SK-N-SH (cell line): ENCODE results near the gene TRIM69. TPM values are rescaled to one million over a fixed set of nuclear protein-coding genes. Genes with fewer than 3 reads are reported as not detected.
"Not testable (repeated sequence)": the region's sequence is repeated elsewhere in the genome, so short reads cannot be mapped to it uniquely, and the experiment has no call there.

Experiments
- CTCF ChIA-PET: fragments of 300-600, 350-600 bp; formaldehyde crosslinking; extraction: SDS; loops from one replicate; lab custom pipeline; 2021; lab: Yijun Ruan, JAX
- POLR2A ChIA-PET: fragments of 350-600 bp; sonication (Branson Sonifier 250); formaldehyde crosslinking; extraction: SDS; loops from one replicate; lab custom pipeline; 2020; ENCODE audit warnings: antibody characterized with exemption, inconsistent platforms; lab: Yijun Ruan, JAX
- DNase-seq: peaks from one replicate; pipeline ENCODE4 v3.0.0; 2012
- H2AFZ ChIP-seq: fragments of 200-600 bp; sonication (generic); 2 replicates; pipeline ENCODE4 v1.8.1; 2016; ENCODE audit warnings: antibody characterized with exemption, mild to moderate bottlenecking, low read depth
- H3F3A ChIP-seq: fragments of 200-600 bp; sonication (generic); replicated peaks from 2 replicates; pipeline ENCODE3; 2016; ENCODE audit warnings: antibody characterized with exemption, mild to moderate bottlenecking; ENCODE audit not compliant: insufficient read depth
- H3K27ac ChIP-seq, 2 experiments: fragments of 200-500 bp in 1 of 2; fragments of 200-600 bp in 1 of 2; sonication (Bioruptor generic) in 1 of 2; sonication (generic), shearing (Covaris generic) in 1 of 2; 2 replicates each; pipeline versions ENCODE4 v1.5.1 to v1.6.1; 2014 to 2016; ENCODE audit warnings: low read depth in 2 of 2, inconsistent platforms in 1 of 2, low read length in 1 of 2, mild to moderate bottlenecking in 1 of 2, mixed read lengths in 1 of 2
- H3K27me3 ChIP-seq: fragments of 200-600 bp; sonication (generic), shearing (Covaris generic); 2 replicates; pipeline ENCODE4 v1.6.1; 2016; ENCODE audit warnings: mixed run types; ENCODE audit not compliant: insufficient read depth
- H3K36me3 ChIP-seq, 2 experiments: fragments of 200-500 bp in 1 of 2; fragments of 200-600 bp in 1 of 2; sonication (Bioruptor generic) in 1 of 2; sonication (generic) in 1 of 2; replicated peaks in 1 of 2; 2 replicates each; pipeline versions ENCODE3 to v1.5.1; 2014 to 2016; ENCODE audit warnings: low read length in 1 of 2, mild to moderate bottlenecking in 1 of 2; ENCODE audit not compliant: insufficient read depth in 2 of 2, control insufficient read depth in 1 of 2
- H3K4me1 ChIP-seq, 2 experiments: fragments of 200-500 bp in 1 of 2; fragments of 200-600 bp in 1 of 2; sonication (Bioruptor generic) in 1 of 2; sonication (generic), shearing (Covaris generic) in 1 of 2; 2 replicates each; pipeline versions ENCODE4 v1.5.1 to v1.6.1; 2014 to 2016; ENCODE audit warnings: low read depth in 1 of 2, low read length in 1 of 2, mixed run types in 1 of 2; ENCODE audit not compliant: insufficient read depth in 2 of 2, control insufficient read depth in 1 of 2
- H3K4me2 ChIP-seq: fragments of 200-600 bp; sonication (generic), shearing (Covaris generic); 2 replicates; pipeline ENCODE4 v1.6.1; 2017; ENCODE audit warnings: mixed run types
- H3K4me3 ChIP-seq, 2 experiments: fragments of 200-500 bp in 1 of 2; fragments of 200-600 bp in 1 of 2; sonication (Bioruptor generic) in 1 of 2; sonication (generic), shearing (Covaris generic) in 1 of 2; 2 replicates each; pipeline versions ENCODE4 v1.5.1 to v1.8.1; 2014 to 2016; ENCODE audit warnings: low read depth in 2 of 2, inconsistent platforms in 1 of 2, low read length in 1 of 2, mild to moderate bottlenecking in 1 of 2, mixed read lengths in 1 of 2, moderate library complexity in 1 of 2
- H3K79me2 ChIP-seq: fragments of 200-600 bp; sonication (generic); 2 replicates; pipeline ENCODE4 v1.8.1; 2017; ENCODE audit warnings: mild to moderate bottlenecking; ENCODE audit not compliant: insufficient read depth
- H3K9ac ChIP-seq: fragments of 200-600 bp; sonication (generic); 2 replicates; pipeline ENCODE4 v1.6.1; 2017; ENCODE audit warnings: mixed run types
- H3K9me2 ChIP-seq: fragments of 200-600 bp; sonication (generic); 2 replicates; pipeline ENCODE4 v1.6.1; 2017; ENCODE audit warnings: mixed run types
- H3K9me3 ChIP-seq: fragments of 200-600 bp; sonication (generic); 2 replicates; pipeline ENCODE4 v1.6.1; 2017; ENCODE audit warnings: mixed run types, mild to moderate bottlenecking, moderate library complexity
- H4K20me1 ChIP-seq: fragments of 200-600 bp; sonication (generic); 2 replicates; pipeline ENCODE4 v1.6.1; 2017; ENCODE audit warnings: mild to moderate bottlenecking, mixed run types; ENCODE audit not compliant: insufficient read depth
- EZH2phosphoT487 ChIP-seq: fragments of 200-600 bp; sonication (generic); IDR thresholded peaks from 2 replicates; pipeline ENCODE4 v1.6.1; 2017; ENCODE audit warnings: low read depth, mixed run types, mild to moderate bottlenecking, antibody characterized with exemption, moderate library complexity, borderline replicate concordance
- FOSL2 ChIP-seq: IDR thresholded peaks from 2 replicates; pipeline ENCODE4 v1.4.0; 2012; ENCODE audit warnings: low read depth, mild to moderate bottlenecking, moderate library complexity, borderline replicate concordance
- FOXM1 ChIP-seq: IDR thresholded peaks from 2 replicates; pipeline ENCODE4 v1.4.0; 2012; ENCODE audit warnings: low read depth, mild to moderate bottlenecking
- POLR2AphosphoS5 ChIP-seq: IDR thresholded peaks from 2 replicates; pipeline ENCODE4 v1.6.1; 2012; ENCODE audit warnings: low read depth, low read length
- RAD21 ChIP-seq: IDR thresholded peaks from 2 replicates; pipeline ENCODE4 v1.6.1; 2012; ENCODE audit warnings: mild to moderate bottlenecking, low read length
- RFX5 ChIP-seq: IDR thresholded peaks from 2 replicates; pipeline ENCODE4 v1.6.1; 2012; ENCODE audit warnings: mild to moderate bottlenecking, improper control_type of control experiment, low read length
- SMC3 ChIP-seq: IDR thresholded peaks from 2 replicates; pipeline ENCODE4 v1.6.1; 2012; ENCODE audit warnings: low read depth, low read length, improper control_type of control experiment
- TAF1 ChIP-seq: IDR thresholded peaks from 2 replicates; pipeline ENCODE4 v1.6.1; 2012; ENCODE audit warnings: low read depth, mild to moderate bottlenecking, low read length, moderate library complexity, borderline replicate concordance
- TEAD4 ChIP-seq: IDR thresholded peaks from 2 replicates; pipeline ENCODE4 v1.4.0; 2012; ENCODE audit warnings: mild to moderate bottlenecking, borderline replicate concordance; ENCODE audit not compliant: insufficient read depth
- YY1 ChIP-seq: IDR thresholded peaks from 2 replicates; pipeline ENCODE4 v1.4.0; 2012; ENCODE audit warnings: low read depth, mild to moderate bottlenecking
- WGBS: methylation state at CpG from one replicate; pipeline ENCODE4 v1.1.6; 2017; ENCODE audit warnings: low lambda C conversion rate; 5-methylcytosine and 5-hydroxymethylcytosine counted together
- polyA plus RNA-seq, 3 experiments: library from polyadenylated mRNA; depleted of rRNA; stranded (reverse); fragments of >200 nt; gene quantifications; 2 replicates each; pipeline ENCODE4 v1.2.3, GENCODE V29; 2012
- TF ChIP-seq, protein P1 (sequence below): IDR thresholded peaks from 2 replicates; pipeline ENCODE4 v1.4.0; 2012; ENCODE audit warnings: low read depth, borderline replicate concordance
- TF ChIP-seq, protein P2 (sequence below): IDR thresholded peaks from 2 replicates; pipeline ENCODE4; 2012
- TF ChIP-seq, protein P3 (sequence below): IDR thresholded peaks from 2 replicates; pipeline ENCODE4 v1.4.0; 2012; ENCODE audit warnings: low read depth
- TF ChIP-seq, protein P4 (sequence below): IDR thresholded peaks from 2 replicates; pipeline ENCODE4 v1.4.0; 2012; ENCODE audit warnings: low read depth, borderline replicate concordance
- TF ChIP-seq, protein P5 (sequence below): fragments of 200-600 bp; sonication (generic); IDR thresholded peaks from 2 replicates; pipeline ENCODE4 v1.6.1; 2017; ENCODE audit warnings: antibody characterized with exemption, mild to moderate bottlenecking, moderate library complexity

TRIM69 gene
- polyA plus RNA-seq, 1 of the 3 experiments (the other 2 are of a cell fraction): 9.7 TPM

DNA sequence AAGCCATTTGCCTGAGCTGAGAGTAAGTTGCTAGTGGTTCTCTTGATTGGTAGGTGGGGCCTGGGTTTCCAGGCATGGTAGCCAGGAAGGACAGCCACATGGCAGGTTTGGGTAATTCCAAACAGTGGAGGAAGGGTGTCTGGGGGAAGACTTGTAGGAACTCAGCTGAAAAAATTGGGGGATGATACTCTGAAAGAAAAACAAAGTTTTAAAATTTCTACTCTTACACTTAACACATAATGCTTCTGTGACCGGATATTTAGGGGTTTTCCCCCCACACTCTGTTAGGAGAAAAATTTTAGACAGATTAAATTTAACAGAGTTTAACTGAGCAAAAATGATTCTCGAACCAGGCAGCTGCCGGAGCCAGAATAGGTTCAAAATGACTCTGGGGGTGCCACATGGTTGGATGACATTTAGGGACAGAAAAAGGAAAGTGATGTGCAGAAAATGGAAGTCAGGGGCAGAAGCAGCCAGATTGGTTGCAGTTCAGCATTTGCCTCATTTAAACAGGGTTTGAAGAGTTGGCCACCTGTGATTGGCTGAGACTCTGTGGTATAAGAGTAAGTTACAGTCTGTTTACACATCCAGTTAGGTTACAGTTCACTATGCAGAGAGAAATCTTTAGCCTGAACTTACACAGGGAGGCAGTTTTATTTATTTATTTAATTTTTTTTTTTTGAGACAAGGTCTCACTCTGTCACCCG lies 16.9 kb upstream of the TRIM69 start (continued):
- TF ChIP-seq, protein P1, sequence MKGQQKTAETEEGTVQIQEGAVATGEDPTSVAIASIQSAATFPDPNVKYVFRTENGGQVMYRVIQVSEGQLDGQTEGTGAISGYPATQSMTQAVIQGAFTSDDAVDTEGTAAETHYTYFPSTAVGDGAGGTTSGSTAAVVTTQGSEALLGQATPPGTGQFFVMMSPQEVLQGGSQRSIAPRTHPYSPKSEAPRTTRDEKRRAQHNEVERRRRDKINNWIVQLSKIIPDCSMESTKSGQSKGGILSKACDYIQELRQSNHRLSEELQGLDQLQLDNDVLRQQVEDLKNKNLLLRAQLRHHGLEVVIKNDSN: no peak
- TF ChIP-seq FOSL2: no peak
- no peak for TF ChIP-seq RFX5

DNA sequence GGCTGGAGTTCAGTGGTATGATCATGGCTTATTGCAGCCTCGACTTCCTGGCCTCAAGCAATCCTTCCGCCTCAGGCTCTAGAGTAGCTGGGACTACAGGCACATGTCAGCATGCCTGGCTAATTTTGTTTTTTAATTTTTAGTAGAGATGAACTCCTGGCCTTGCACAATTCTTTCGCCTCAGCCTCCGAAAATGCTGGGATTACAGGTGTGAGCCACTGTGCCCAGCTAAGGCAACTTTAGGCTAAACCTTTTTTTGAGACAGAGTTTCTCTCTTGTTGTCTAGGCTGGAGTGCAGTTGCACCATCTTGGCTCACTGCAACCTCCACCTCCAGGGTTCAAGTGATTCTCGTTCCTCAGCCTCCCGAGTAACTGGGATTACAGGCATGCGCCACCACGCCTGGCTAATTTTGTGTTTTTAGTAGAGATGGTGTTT lies 16.3 kb upstream of the TRIM69 start:
- DNase-seq, H4K20me1 ChIP-seq, H3K9me3 ChIP-seq, H3K27me3 ChIP-seq, POLR2A ChIA-PET, H3K9me2 ChIP-seq, H3K79me2 ChIP-seq, H3K27ac ChIP-seq, H3K4me1 ChIP-seq, H3F3A ChIP-seq, H2AFZ ChIP-seq, H3K9ac ChIP-seq, H3K4me2 ChIP-seq, H3K4me3 ChIP-seq: not testable (repeated sequence)
- peaks cover 36 to 39% of the 10 kb centered on the region in 2 experiments for H3K36me3 ChIP-seq
- 93% methylated on average over 8 of the region's 8 CpGs for WGBS
- CTCF ChIA-PET: interaction anchor here (3.0 kb wide), 1 partner anchor 18 kb away, joined by 12 read pairs; no protein-coding TSS in a partner anchor

DNA sequence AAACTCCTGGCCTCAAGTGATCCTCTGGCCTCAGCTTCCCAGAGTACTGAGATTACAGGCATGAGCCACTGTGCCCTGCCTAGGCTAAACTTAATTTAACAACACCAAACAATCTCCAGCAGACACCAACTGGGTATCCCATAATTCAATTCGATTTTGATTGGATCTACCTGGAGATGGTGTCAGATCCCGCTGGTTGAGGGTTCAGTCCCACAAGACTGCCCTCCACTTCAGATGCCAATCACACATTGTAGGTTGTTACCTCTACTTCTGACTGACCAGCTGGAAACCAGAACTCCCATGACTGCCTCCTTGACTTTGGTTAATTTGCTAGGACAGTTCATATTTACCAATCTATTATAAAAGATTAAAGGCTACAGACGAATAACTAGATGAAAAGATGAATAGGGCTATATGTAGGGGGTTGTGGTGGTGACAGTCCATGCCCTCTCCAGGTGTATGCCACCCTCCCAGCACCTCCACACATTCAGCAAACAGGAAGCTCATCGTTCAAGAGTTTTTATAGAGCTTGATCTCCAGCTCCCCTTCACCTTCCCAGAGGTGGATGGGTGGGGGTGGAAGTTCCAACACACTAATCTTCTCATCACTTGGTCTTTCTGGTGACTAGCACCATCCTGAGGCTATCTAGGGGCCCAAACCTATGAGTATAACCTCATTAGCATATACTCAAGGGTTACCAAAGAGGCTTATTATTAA lies 15.7 kb upstream of the TRIM69 start:
- WGBS: 81% methylated on average over 4 of the region's 4 CpGs
- no peaks in the 10 kb centered on the region for H3K9me2 ChIP-seq
- no peaks in the 10 kb centered on the region for H3K79me2 ChIP-seq
- H3K4me1 ChIP-seq: no peaks in the 10 kb centered on the region; a peak in 1 of 4 replicates
- no peaks in the 10 kb centered on the region for H3K27me3 ChIP-seq
- H3K4me2 ChIP-seq: no peak overlapping the region
- H3F3A ChIP-seq: peaks cover 9% of the 10 kb centered on the region
- H3K4me3 ChIP-seq: no peak overlapping the region
- H3K9me3 ChIP-seq: no peaks in the 10 kb centered on the region
- H3K9ac ChIP-seq: no peak overlapping the region
- ChIA-PET POLR2A (no interaction called here), CTCF (interaction anchor here (3.0 kb wide), 1 partner anchor 18 kb away, joined by 12 read pairs; no protein-coding TSS in a partner anchor)
- H3K27ac ChIP-seq: no peak overlapping the region
- H4K20me1 ChIP-seq: no peaks in the 10 kb centered on the region
- H3K36me3 ChIP-seq: peaks cover 30 to 33% of the 10 kb centered on the region in 2 experiments
- no peak for DNase-seq
- H2AFZ ChIP-seq: no peak overlapping the region
- TF ChIP-seq, protein P2, sequence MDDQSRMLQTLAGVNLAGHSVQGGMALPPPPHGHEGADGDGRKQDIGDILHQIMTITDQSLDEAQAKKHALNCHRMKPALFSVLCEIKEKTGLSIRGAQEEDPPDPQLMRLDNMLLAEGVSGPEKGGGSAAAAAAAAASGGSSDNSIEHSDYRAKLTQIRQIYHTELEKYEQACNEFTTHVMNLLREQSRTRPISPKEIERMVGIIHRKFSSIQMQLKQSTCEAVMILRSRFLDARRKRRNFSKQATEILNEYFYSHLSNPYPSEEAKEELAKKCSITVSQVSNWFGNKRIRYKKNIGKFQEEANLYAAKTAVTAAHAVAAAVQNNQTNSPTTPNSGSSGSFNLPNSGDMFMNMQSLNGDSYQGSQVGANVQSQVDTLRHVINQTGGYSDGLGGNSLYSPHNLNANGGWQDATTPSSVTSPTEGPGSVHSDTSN: no peak
- TF ChIP-seq, protein P3, sequence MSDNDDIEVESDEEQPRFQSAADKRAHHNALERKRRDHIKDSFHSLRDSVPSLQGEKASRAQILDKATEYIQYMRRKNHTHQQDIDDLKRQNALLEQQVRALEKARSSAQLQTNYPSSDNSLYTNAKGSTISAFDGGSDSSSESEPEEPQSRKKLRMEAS: no peak
- no peak for TF ChIP-seq TEAD4
- TF ChIP-seq, protein P1: no peak
- no peak for TF ChIP-seq POLR2AphosphoS5
- no peak for TF ChIP-seq FOXM1
- TF ChIP-seq, protein P4, sequence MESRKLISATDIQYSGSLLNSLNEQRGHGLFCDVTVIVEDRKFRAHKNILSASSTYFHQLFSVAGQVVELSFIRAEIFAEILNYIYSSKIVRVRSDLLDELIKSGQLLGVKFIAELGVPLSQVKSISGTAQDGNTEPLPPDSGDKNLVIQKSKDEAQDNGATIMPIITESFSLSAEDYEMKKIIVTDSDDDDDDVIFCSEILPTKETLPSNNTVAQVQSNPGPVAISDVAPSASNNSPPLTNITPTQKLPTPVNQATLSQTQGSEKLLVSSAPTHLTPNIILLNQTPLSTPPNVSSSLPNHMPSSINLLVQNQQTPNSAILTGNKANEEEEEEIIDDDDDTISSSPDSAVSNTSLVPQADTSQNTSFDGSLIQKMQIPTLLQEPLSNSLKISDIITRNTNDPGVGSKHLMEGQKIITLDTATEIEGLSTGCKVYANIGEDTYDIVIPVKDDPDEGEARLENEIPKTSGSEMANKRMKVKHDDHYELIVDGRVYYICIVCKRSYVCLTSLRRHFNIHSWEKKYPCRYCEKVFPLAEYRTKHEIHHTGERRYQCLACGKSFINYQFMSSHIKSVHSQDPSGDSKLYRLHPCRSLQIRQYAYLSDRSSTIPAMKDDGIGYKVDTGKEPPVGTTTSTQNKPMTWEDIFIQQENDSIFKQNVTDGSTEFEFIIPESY: no peak
- TF ChIP-seq SMC3: no peak
- no peak for TF ChIP-seq RAD21
- TF ChIP-seq EZH2phosphoT487: no peak
- no peak for TF ChIP-seq YY1
- TF ChIP-seq, protein P5, sequence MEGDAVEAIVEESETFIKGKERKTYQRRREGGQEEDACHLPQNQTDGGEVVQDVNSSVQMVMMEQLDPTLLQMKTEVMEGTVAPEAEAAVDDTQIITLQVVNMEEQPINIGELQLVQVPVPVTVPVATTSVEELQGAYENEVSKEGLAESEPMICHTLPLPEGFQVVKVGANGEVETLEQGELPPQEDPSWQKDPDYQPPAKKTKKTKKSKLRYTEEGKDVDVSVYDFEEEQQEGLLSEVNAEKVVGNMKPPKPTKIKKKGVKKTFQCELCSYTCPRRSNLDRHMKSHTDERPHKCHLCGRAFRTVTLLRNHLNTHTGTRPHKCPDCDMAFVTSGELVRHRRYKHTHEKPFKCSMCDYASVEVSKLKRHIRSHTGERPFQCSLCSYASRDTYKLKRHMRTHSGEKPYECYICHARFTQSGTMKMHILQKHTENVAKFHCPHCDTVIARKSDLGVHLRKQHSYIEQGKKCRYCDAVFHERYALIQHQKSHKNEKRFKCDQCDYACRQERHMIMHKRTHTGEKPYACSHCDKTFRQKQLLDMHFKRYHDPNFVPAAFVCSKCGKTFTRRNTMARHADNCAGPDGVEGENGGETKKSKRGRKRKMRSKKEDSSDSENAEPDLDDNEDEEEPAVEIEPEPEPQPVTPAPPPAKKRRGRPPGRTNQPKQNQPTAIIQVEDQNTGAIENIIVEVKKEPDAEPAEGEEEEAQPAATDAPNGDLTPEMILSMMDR: no peak
- no peak for TF ChIP-seq TAF1
